ENCODE measurements around the gene RPS8.
"Not testable (repeated sequence)": the region's sequence is repeated elsewhere in the genome, so short reads cannot be mapped to it uniquely, and the experiment has no call there.

Gene RPS8

GRCh38 chr1:44803062-44803311, 27.6 kb downstream of the RPS8 start:
- DNase-seq (ENCODE audit: low read depth in 2 of 2), result no peak

DNA sequence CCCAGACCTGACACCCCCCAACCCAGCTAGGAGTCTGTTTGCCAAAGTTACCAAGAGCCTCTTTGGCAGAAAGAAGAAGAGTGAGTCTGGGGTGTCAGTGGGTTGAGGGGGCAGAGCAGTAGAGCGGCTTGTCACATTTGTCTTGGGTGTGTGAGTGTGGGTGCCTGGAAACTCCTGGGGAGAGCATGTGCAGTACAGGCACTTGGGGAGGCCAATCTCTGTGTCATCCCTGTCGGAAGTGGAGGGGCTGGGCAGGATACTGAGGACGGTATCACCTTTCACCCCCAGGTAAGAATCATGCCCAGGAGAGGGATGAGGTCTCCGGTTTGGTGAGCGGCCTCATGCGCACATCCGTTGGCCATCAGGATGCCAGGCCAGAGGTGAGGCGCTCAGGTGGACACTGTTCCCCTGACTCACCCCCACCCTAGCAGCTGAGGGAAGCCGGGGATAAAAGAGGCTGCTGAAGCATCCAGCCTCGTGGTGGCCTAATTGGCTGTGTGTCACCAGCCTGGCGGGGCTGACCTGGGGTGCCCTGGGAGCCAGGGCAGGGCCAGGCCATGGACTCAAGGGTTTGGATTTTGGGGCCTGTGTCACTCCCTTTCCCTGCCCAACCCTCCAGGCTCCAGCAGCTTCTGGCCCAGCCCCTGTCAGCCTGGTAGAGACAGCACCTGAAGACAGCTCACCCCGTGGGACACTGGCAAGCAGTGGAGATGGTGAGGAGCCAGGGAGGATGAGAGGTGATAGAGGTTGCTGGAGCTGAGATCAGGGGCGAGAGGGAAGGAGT, 28.2 kb downstream of the RPS8 start:
- DNase-seq (ENCODE audit: low read depth in 2 of 2), result no peak

DNA sequence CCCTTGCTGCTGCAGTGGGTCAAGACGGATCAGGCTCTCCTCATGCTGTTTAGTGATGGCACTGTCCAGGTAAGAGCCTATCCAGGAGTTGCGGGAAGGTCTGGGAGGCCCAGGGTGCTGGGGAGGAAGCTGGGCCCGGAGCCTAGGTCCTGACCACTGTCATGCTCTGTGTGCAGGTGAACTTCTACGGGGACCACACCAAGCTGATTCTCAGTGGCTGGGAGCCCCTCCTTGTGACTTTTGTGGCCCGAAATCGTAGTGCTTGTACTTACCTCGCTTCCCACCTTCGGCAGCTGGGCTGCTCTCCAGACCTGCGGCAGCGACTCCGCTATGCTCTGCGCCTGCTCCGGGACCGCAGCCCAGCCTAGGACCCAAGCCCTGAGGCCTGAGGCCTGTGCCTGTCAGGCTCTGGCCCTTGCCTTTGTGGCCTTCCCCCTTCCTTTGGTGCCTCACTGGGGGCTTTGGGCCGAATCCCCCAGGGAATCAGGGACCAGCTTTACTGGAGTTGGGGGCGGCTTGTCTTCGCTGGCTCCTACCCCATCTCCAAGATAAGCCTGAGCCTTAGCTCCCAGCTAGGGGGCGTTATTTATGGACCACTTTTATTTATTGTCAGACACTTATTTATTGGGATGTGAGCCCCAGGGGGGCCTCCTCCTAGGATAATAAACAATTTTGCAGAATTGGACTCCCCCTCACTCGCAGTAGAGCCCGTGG, 30.1 kb downstream of the RPS8 start:
- no peak for DNase-seq (ENCODE audit: low read depth in 2 of 2)

GRCh38 chr1:44806025-44806703, 30.8 kb downstream of the RPS8 start:
- no peak for DNase-seq (ENCODE audit: low read depth in 2 of 2)

- DNase-seq (ENCODE audit: low read depth in 2 of 2), result no peak
Observed at GRCh38 chr1:44806704-44807363, 31.5 kb downstream of the RPS8 start, which contains the start of gene DYNLT4. Gene DYNLT4 (minus strand): TSS chr1:44807351. CDS start chr1:44806668, 683 bp downstream.

- DNase-seq (ENCODE audit: low read depth in 2 of 2), result peak; percentile 80 to 84
Observed at GRCh38 chr1:44807364-44808062, 32.2 kb downstream of the RPS8 start.

GRCh38 chr1:44808063-44808937, 33.0 kb downstream of the RPS8 start, which contains the start of gene BTBD19:
Gene BTBD19 (plus strand): TSS chr1:44808523. CDS start chr1:44808821, 298 bp downstream.
- DNase-seq (ENCODE audit: low read depth in 2 of 2), result peak; percentile 67 to 73

DNA sequence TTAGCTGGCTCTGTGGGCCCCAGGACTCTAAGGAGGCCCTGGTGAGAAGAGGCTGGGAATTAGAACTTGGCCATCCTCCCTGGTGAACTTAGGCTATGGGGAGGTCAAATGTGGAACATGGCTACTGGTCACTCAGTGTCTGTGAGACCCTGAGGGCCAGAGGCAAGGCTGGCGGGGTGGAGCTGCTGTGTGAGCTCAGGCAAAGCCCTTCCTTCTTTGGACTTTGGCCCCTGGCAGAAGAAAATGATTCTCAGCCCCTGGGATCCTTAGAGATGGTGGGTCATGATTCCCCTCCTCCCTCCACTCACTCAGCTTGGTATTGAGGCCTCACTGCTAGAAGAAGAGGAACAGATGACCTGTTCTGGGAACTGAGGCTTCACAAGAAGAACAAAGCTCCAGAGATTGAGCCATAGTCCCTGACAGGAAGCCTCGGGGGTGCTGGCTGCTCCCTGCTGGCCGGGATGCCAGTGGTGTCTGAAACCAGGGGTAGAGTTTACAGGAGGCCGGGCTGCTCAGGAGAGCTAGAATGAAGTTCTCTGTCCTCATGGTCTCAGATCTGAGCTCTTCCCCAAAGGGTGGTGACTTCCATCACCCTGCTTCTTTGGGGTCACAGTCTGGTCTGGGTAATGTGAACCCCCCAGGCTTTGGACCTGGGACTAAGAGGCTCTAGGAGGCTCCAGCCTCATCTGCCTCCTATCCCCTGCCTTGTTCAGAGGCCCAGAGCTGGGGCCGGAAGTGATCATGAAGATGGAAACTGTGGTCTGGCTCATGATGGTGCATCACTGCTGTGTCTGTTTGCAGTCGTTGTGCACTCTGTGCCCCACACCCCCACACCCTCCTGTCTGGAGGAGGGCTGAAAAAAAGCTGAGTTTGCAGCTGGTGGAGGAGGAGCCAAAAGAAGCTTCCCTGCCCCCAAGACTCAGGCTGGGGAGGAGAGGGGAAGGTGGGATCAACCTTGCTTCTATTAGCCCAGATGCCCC, 33.9 kb downstream of the RPS8 start:
- peak; percentile 82 to 89 for DNase-seq (ENCODE audit: low read depth in 2 of 2)

DNA sequence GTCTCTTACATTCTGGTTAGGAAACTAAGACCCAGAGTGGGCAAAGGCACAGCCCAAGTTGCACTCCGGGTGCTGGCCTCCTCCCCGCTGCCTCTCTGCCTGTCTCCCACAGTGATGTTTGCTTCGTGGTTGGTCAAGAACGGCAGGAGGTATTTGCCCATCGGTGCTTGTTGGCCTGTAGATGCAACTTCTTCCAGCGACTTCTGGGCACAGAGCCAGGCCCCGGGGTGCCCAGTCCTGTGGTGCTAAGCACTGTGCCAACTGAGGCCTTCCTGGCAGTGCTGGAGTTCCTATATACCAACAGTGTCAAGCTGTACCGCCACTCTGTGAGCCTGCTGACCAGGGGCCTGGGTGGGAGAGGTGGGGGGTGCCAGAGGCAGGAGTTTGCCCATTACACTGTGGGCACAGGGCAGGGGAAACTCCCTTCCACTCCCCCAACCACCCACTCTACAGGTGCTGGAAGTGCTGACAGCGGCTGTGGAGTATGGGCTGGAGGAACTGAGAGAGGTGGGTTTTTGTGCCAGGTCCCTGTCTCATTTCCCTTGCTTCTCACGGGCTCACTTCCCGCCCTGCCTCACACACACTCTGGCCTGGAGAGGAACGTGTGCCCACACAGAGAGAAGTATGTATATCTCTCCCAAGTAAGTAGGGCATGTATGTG, 34.9 kb downstream of the RPS8 start:
- no peak for DNase-seq (ENCODE audit: low read depth in 2 of 2)

GRCh38 chr1:44810762-44811105, 35.4 kb downstream of the RPS8 start:
- DNase-seq (ENCODE audit: low read depth in 2 of 2), result not testable (repeated sequence)

DNA sequence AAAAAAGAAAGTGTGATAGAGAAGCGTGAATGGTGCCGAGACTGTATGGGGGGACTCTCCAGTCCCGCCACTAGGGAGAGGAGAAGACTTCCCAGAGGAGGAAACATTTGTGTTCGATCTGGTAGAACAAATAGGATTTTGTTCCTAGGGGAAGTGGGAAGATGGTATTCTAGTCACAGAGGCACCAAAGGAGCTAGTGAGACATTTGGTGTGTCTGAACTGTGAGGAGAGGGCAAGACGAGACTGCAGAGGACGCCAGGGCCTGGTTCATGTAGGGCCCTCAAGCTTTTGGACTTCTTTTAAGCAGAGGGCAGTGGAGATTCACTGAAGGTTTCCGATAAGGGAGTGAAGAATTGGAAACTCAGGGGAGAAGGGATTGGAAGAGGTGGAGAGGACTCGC, 35.9 kb downstream of the RPS8 start:
- no peak for DNase-seq (ENCODE audit: low read depth in 2 of 2)

- DNase-seq (ENCODE audit: low read depth in 2 of 2), result no peak
Observed at GRCh38 chr1:44812822-44813543, 37.6 kb downstream of the RPS8 start.

DNA sequence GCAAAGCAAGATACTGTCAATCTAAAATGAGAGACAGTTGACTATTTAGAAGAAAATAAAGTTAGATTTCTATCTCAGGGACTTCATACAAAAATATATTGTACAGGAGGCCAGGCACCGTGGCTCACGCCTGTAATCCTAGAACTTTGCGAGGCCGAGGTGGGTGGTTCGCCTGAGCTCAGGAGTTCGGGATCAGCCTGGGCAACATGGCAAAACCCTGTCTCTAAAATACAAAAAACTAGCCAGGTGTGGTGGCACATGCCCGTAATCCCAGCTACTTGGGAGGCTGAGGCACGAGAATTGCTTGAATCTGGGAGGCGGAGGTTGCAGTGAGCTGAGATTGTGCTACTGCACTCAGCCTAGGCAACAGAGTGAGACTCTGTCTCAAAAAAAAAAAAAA, 40.6 kb downstream of the RPS8 start:
- not testable (repeated sequence) for DNase-seq (ENCODE audit: low read depth in 2 of 2)

DNA sequence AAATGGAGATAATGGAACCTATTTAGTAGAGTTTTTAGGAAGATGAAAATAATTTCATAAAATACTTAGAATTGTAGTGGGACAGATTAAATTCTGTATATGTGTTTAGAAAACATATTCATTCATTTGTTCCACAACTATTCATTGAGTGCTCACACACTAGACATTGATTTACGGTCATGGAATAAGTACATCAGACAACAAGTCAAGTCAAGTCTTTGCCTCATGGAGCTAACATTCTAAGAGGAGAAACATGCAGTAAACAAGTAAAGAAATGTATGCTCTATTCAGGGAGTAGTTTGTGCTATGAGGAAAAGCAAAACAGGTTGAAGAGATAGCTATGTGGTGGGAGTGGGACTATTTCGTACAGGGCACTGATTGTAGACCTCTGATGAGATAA, 42.0 kb downstream of the RPS8 start:
- no peak for DNase-seq (ENCODE audit: low read depth in 2 of 2)

- no peak for DNase-seq (ENCODE audit: low read depth in 2 of 2)
Observed at GRCh38 chr1:44817771-44818495, 42.6 kb downstream of the RPS8 start.

- DNase-seq (ENCODE audit: low read depth in 2 of 2), result no peak
Observed at GRCh38 chr1:44819196-44819607, 43.9 kb downstream of the RPS8 start.

DNA sequence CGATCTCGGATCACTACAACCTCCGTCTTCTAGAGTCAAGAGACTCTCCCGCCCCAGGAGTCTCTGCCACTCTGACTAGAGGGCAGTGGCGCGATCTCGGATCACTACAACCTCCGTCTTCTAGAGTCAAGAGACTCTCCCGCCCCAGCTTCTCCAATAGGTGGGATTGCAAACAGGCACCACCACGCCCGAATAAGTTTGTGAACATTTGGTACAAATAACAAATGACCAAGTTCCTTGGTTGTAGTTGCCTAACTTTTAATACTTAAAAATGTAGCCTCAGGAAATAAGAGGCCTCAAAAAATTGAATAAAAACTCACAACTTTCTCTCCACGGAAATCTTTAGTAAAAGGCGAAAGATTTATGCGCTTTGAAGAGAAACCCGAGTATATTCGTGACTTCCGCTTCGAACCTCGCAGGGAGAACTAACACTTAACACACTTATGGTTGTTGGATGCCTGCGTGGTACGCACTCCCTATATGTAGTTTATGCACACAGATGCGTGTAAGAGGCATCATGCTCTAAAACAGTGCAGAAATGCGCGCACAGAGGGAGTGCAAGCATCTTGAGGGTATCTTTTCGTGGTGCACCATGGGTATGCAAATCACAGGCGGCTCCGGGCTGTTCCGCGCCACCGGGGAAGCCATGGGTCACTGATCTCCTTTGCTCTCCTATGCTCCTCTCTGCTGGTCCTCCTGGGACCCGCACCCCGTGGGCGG, 44.4 kb downstream of the RPS8 start:
- peak; percentile 55 to 60 for DNase-seq (ENCODE audit: low read depth in 2 of 2)

Measured in stimulated activated CD8-positive, alpha-beta memory T cell treated with anti-CD3 and anti-CD28 coated beads, Interleukin-7, amount 100 ng/mL, for 4 hours (primary cell).